ENCODE results near the gene KLHL35.

KLHL35 gene

GRCh38 chr11:75468534-75469340 lies 35.7 kb upstream of the KLHL35 start:
- no peak for DNase-seq

- no peak for DNase-seq
Measured at GRCh38 chr11:75467881-75468280, 34.9 kb upstream of the KLHL35 start.

- no peak for DNase-seq
Measured at GRCh38 chr11:75467311-75467710, 34.3 kb upstream of the KLHL35 start.

GRCh38 chr11:75465701-75466531 lies 32.9 kb upstream of the KLHL35 start:
- no peak for DNase-seq

GRCh38 chr11:75463106-75463774 lies 30.2 kb upstream of the KLHL35 start:
- DNase-seq, result no peak

GRCh38 chr11:75462117-75462653 lies 29.2 kb upstream of the KLHL35 start:
- DNase-seq, result no peak

- DNase-seq, result no peak
Measured at GRCh38 chr11:75461151-75461550, 28.1 kb upstream of the KLHL35 start.

- DNase-seq, result no peak
Measured at GRCh38 chr11:75456596-75457183, 23.7 kb upstream of the KLHL35 start.

- peak in 1 of 2 experiments; percentile 62 for DNase-seq
Measured at GRCh38 chr11:75454987-75455386, 22.0 kb upstream of the KLHL35 start.

GRCh38 chr11:75453916-75454655 lies 21.1 kb upstream of the KLHL35 start:
- DNase-seq, result peak; percentile 53 to 87

- no peak for DNase-seq
Measured at GRCh38 chr11:75450826-75451821, 18.1 kb upstream of the KLHL35 start.

GRCh38 chr11:75450236-75450635 lies 17.2 kb upstream of the KLHL35 start:
- DNase-seq, result no peak

GRCh38 chr11:75449776-75450175 lies 16.8 kb upstream of the KLHL35 start:
- DNase-seq, result no peak

GRCh38 chr11:75449271-75449670 lies 16.3 kb upstream of the KLHL35 start:
- no peak for DNase-seq

- DNase-seq, result no peak
Measured at GRCh38 chr11:75447415-75447814, 14.4 kb upstream of the KLHL35 start.

GRCh38 chr11:75445315-75445953 lies 12.4 kb upstream of the KLHL35 start:
- DNase-seq, result peak; percentile 20 to 61

- no peak for DNase-seq
Measured at GRCh38 chr11:75443043-75443442, 10.0 kb upstream of the KLHL35 start.

- DNase-seq, result no peak
Measured at GRCh38 chr11:75442161-75442885, 9.3 kb upstream of the KLHL35 start.

- DNase-seq, result no peak
Measured at GRCh38 chr11:75441804-75442132, 8.8 kb upstream of the KLHL35 start.

All from NCI-H446 (cell line).